ENCODE measurements around the gene GTF3A.

- no peak for TF ChIP-seq POLR2A (IDR thresholded peaks at IDR 0.05; ENCODE audit: low read depth, low read length)
- no peak for TF ChIP-seq POLR2AphosphoS5 (IDR thresholded peaks at IDR 0.05; ENCODE audit: low read depth, low read length)
- TF ChIP-seq TAF1 (IDR thresholded peaks at IDR 0.05; ENCODE audit: low read depth, low read length), result no peak
- TF ChIP-seq POU2F2 (IDR thresholded peaks at IDR 0.05; ENCODE audit: low read depth, low read length), result no peak
Observed at GRCh38 chr13:27423333-27423732, 1.1 kb upstream of the GTF3A start.
